ENCODE results near the gene P2RY2.
A peak's percentile ranks its signal among the peaks of the same experiment; 100 is the strongest.

The P2RY2 gene

DNA sequence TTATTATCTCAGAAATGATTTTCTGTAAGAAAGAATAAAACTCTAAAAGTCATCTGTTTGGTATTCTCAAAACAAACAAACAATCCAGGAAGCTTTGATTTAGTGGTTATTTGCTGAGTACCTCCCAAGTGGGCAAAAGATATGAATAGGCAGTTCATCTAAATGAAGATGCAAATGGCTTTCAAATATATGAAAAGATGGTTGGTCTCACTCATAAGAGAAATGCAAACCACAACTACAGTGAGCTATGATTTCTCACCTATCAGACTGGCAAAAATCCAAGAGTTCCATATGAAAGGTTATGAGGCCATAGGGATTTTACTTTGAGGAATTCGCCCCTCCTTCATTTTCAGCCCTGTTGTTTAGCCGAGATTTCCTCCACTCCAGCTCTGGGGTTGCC lies 11.3 kb upstream of the P2RY2 start:
- no peak for DNase-seq

DNA sequence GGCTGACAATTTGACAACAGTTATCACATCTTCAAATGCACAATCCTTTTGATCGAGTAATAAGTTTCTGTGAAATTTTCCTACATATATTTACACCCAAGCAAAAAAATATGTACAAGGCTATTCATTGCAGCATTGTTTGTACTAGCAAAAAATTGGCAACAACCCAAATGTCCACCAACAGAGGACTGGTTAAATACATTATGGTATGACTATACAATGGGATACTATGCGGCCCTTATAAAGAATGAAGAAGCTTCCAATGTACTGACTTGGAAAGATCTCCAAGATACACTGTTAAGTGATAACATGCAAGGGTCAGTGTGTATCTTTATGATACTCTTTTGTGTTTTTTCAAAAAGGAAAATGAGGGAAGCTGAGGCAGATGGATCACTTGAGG lies 8.2 kb upstream of the P2RY2 start:
- no peak for DNase-seq

DNA sequence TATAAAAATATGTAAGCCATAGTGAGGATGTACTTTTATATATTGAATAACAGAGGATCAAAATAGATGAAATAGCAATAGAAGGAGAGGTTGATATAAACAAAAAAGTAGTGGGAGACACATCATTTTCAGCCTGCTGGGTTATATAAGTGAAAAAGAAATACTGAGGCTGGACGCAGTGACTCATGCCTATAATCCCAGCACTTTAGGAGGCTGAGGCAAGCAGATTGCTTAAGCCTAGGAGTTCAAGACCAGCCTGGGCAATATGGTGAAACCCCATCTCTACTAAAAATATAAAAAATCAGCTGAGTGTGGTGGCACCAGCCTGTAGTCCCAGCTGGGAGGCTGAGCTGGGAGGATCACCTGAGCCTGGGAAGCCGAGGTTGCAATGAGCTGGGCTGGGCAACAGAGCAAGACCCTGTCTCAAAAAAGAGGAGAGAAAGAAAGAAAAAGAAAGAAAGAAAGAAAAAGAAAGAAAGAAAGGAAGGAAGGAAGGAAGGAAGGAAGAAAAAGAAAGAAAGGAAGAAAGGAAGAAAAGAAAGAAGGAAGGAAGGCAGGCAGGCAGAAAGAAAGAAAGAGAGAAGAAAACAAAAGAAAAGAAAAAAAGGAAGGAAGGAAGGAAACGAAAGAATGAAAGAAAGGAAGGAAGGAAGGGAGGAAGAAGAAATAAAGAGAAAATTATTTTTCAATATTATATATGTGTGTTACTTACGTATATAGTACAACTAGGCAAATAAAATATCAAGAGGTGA lies 7.0 kb upstream of the P2RY2 start:
- DNase-seq = no peak

DNA sequence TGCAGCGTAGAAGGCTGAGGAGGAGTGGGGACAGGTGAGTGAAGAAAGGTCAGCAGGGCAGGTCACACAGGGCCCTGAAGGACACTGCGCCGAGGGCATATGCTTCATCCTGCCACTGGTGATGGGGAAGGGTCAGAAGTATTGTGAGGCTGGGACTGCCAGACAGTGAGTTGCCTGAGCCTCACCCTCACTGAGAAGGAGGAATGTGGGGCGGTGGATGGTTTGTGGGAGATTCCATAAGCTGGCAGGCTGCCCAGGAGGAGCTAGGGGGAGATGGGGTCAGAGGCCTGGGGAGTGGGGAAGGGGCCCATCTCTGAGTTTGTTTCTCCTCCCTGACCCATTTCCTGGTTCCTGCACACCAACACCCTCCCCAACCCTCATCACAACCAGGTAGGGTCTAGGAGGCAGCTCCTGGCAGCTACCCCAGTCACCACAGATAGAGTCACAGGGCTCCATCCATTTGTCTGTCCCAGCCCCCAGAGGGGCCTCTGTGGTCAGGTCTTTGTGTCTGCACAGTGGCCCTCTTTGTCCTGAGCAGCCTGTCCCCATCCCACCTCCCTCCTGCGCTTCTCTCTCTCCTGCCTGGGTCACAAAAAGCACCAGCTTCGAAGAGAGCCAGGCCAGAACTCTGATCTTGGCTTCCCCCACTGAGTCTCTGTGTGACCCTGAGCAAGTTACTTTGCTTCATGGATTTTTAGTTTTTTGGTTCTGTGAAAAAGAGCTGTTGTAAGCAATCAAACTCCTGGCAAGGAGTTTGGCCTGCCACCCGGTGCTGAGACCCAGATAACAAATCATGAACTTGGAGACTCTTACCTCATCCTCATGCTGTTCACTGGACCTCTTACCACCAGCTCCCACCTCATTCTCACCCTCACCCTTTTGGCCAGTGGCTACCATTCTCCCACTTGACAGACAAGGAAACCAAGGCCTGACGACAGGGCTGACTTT lies 4.6 kb upstream of the P2RY2 start:
- DNase-seq = no peak

DNA sequence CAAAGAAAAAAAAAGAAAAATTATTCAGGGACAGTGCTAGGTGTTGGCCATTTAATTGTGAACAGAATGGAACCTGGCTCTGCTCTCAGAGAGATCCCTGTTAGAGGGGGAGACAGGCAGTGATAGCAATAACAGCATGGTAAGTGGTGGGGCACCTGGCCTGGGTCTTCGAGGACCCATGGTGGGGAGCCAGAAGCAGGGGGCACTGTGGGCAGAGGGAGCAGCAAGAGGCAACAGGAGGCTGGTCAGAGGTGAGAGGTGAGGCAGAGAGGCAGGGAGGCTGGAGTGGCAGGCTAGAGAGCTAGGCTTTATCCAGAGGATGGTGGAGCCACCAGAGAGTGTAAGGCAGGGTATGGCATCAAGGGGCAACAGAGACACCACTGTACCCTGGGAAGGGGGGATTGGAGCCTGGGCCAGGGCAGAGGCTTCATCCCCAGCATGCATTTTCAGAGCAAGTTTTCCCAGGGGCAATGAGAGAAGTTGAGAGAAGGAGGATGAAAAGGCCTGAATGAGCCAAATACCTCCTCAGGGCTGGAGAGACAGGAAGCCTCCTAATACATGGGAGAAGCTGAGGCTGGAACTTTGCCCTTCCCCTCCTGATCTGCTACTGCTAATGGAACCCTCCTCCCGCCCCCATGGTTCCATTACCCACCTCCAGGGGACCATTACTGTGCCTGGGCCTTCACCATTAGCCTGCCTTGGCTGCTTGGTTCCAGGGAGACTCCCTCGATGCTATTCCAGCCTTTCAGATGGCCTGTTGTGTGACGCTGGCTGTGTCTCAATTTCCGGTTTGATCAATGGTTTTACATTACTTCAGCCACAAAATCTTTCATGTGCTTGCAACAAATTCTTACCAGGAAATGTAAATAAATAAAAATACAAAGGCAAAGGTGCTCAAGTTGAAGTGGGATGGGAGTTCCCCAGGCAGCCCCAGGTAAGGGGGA lies 2.6 kb upstream of the P2RY2 start:
- no peak for DNase-seq

DNA sequence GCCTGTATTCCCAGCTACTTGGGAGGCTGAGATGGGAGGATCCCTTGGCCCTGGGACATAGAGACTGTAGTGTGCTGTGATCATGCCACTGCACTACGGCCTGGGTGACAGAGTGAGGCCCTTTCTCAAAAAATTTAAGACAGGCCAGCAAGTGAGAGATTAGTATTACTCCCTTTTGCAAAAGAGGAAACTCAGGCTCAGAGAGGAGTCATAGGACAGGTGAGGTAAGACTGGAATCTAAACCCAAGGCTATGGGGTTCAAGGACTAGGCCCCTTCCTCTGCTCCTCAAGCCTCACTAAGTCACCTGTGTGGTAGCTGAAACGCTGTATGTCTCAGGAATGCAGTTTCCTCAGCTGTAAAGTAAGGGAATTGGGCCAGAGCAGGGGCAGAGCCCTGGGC lies 1.6 kb upstream of the P2RY2 start:
- DNase-seq = no peak

DNA sequence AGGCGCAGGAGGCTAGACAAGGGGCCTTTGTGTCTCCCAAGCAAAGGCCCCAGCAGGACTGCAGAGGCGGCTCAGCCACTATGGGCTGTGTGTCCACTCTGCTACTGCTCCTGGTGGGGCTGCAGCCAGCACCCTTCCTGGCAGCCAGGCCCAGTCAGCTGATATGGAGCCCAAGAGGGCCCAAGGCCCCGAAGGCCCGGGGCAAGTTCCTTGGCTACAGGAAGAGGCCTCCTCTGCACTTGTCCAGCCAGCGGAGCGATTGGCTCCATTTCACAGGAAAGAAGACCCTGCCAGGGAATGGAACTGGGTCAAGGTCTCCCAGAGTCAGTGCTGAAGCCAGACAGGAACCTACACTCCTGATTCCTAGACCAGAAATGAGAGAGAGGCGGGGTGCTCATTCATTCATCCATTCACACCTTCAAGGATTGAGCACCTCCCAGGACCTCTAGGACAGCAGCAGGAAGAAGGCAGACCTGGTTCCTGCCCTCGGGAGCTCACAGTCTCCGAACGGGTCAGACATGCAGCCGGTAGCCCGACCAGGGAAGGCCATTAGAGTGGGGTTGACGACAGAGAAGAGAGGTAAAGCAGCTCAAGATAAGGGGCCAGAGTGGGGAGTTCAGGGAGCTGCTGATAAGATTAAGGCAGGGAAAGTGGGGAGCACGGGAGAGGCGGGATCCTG lies 811 bp upstream of the P2RY2 start:
- no peak for DNase-seq

DNA sequence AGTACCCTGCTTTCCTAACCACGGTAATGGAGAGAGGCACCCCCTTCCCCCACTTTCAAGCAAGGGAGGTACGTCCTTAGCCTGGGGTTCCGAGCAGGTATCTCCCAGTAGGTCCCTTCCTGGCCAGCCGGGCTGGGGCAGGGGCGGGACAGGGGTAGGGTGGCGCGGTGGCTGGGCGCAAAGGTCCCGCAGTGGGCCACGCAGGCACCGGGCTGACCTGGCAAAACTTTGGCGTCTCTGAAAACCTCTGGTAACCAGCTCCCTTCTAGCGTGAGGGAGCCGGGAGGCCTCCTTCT lies 323 bp upstream of the P2RY2 start:
- no peak for DNase-seq

DNA sequence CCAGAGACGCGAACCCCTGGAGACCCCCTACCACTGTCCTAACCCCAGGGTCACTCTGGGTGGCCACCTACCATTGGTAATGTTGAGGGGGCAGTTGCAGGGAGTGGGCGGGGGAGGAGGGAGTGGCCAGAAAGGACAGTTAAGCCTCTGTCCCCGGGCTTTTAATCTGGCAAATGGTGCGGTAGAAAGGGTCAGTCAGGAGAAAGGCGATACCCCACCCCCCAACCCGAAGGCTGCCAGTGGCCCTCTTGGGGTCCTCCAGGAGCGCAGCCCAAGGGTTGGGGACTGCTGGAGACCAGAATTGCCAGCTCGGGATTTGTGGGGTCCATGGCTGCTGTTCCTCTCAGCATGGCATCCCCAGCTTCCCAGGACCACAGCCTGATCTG lies 742 bp downstream of the P2RY2 start:
- DNase-seq = no peak

DNA sequence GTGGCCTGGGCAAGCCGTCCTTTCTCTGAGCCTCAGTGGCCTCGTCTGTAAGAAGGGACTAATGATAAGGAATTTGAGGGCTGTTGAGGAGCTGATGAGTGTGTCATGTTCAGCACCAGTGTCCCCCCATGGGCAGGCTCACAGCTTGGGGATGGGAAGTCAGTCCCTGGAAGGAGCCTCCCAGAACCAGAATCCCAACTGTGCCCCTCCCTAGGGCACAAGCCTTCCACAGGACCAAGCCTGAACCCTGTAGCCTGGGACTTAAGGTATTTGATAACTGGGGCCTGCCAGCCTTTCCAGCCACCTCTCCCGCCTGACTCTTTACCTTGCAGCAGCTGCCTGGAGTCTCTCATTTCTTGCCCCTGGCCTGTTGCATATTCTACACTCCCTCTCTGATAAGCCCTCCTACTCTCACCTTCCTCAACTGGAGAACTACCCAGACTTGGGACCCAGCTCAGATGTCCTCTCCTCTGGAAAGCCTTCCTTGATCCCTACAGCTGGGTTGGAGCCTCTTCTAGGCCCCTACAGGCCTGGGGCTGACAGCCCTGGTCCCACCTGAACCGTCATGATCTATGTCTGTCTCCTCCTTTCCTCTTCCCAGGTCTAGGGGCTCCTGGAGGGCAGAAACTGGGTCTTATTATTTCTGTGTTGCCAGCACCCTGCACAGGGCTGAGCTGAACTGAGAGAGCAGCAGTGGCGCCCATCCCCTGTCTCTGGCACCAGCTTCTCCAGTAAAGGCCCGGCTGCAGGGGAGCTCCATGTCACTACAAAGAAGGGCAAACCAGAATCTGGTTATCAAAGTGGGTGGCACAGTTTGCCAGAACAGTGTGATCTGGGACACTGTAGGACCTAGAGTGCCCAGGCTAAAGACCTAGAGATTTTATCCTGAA lies 1.6 kb downstream of the P2RY2 start:
- no peak for DNase-seq

DNA sequence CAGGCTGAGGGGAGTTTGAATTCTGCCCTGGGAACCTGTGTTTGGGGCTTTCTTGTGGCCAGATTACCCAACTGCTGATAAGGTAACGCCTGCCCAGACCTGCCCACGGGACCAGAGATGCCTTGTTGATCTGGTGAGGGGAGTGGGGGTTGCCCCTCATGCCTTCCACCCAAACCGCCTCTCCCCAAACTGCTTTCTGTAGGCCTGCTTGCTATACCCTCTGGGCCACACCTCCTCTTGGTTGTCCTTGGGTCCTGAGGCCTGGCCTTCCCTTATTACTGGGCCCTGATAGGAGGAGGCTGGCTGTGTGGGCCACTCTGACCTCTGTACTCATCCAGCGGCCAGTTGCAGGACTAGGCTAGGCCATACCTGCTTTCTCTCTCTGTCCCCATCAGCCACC lies 3.4 kb downstream of the P2RY2 start:
- DNase-seq = no peak

DNA sequence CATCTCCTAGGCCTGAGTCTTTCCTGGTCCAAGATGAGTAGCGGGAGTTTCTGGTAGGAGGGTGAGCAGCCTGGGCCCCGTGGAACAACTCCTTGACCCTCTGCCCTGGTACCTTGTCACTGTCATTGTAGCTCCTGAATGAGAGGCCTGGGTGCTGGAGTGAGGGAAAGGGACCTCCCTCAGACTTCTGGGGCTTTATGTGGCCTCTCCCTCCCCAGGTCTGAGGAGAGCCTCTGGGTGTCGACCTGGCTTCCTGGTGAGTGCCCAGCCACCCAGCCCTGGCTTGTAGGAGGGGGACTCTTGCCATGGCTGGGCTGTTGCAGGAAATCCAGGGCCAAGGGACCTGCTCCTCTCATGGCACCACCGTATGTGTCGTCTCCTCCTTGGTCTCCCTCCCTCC lies 3.9 kb downstream of the P2RY2 start:
- no peak for DNase-seq

DNA sequence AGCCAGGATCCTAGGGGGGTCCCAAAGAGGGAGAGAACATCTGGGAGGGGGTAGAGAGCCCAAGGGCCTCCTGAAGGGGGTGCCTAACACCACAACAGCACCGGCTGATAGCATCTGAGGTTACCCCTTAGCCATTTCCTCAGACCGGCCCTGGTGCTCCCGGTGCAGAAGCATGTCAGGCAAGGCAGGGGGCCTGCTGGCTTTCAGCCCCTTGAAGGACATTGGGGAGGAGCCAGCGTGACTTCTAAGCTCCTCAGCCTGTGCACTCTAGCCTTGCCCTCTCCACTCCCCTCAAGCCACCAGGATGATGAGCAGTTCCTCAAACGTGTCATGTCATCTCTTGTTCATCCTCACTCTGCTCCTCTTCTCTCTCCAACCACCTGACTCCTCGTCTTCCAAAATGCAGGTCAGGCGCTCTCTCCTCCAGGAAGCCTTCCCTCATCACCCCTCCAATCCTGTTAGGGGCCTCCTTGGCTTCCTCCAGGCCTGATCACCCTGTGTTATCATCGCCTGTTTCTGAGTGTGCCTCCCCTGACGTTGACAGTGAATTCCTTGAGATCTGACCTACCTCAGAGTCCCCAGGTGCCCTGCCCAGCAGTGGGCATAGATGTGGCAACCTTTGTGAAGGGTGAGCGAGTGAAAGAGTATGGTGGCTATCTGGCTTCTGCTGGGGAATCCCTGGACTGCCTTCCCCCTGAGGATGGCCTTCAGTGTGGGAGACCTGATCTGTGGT lies 6.1 kb downstream of the P2RY2 start:
- DNase-seq = no peak

DNA sequence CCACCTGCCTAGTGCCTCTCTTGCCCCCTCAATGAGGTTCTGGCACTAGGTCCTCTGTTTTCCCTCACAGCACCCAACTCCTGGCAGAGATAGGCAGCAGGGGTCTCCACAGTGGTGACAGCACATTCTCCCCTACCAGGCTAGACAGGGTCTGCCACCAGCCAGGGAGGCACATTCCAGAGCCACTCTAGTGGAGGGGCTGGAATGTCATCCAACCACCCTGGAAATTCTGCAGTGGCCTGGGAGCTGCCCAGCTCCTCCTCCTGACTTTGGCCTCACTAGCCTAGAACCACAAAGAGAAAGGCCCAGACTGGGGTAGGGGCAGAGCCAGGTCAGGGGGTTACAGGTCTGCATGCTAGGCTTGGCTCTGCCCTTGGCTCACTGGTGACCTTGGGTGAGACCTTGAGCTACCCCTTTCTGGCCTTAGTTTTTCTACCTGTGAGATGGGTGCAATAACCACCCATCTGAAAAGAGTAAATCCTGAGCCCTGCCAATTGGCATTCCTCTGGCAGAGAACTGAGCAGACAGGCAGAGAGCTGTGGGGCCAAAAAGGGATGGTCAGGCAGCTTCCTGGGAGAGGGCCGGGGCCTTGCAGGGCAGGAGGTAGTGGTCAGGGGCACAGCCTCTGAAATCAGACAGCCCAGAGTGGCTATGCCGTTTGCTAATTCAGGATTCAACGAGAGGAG lies 7.1 kb downstream of the P2RY2 start:
- DNase-seq = no peak

DNA sequence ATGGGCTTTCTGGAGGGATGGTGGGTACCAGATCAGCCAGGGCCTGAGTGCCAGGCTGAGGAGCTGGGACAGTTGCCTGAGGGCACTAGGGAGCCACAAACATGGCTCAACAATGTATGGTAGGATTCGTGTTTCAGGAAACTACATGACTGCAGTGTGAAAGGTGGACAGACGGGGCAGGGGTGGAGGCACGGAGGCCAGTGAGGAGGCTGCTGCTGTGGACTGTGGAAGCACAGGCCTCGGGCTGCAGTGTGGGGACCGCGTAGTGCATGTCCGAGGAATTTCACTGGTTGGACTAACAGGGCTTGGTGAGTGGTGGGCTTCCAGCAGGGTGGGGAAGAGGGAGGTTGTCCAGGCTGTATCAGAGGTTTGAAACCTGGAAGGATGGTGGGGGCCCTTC lies 7.8 kb downstream of the P2RY2 start:
- DNase-seq = no peak

DNA sequence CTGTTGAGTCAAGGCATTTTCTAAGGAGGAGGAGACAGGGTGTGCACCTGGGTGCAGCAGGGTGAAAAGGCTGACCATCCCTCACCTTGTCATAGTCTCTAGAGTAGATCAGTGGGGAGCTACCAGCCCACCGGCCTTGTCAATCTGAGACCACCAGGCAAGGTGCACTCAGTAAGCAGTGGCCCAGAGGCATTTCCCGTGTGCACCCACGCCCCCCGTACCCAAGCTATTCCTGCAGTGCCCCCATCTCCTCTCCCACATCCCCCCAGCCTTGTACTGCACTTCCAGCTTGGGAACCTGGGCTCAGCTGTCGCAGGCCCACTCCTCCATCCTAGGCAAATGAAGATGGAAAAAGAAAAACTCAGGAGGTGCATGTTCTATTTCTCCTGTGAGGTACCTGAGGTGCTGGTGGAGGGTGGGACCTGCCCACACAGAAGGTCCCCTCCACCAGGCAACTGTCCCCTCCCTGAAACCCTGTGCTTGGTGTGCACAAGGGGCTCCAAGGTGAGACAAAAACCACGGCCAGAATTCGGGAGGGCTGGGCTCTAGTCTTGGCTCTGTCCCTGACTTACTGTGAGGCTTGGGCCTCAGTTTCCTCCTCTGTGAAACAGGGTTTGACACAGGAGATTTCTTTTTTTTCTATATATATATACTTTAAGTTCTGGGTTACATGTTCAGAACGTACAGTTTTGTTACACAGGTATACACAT lies 8.4 kb downstream of the P2RY2 start:
- no peak for DNase-seq

DNA sequence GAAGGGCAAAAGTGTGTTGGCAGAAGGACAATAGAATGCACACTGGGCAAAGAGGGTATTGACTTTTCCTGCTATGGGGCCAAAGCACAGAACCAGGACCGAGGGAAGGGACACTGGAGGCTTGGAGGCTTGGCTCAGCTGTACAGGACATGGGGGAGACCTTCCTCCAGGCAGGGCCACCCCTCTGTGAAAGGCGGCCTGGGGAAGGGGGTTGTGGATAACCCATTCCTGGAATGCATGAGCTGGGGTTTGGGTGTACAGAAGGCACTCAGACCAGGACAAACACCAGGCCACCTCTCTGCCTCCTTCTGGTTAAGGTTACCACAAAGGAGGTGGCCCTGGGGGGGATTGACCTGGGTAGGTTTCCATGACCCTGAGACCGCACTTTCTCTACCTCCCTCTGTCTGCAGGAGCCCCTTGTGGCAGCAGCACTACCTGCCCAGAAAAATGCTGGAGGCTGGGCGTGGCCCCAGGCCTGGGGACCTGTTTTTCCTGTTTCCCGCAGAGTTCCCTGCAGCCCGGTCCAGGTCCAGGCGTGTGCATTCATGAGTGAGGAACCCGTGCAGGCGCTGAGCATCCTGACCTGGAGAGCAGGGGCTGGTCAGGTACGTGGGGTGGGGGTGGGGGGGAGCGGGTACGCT lies 9.6 kb downstream of the P2RY2 start:
- peak; percentile 37 for DNase-seq

DNA sequence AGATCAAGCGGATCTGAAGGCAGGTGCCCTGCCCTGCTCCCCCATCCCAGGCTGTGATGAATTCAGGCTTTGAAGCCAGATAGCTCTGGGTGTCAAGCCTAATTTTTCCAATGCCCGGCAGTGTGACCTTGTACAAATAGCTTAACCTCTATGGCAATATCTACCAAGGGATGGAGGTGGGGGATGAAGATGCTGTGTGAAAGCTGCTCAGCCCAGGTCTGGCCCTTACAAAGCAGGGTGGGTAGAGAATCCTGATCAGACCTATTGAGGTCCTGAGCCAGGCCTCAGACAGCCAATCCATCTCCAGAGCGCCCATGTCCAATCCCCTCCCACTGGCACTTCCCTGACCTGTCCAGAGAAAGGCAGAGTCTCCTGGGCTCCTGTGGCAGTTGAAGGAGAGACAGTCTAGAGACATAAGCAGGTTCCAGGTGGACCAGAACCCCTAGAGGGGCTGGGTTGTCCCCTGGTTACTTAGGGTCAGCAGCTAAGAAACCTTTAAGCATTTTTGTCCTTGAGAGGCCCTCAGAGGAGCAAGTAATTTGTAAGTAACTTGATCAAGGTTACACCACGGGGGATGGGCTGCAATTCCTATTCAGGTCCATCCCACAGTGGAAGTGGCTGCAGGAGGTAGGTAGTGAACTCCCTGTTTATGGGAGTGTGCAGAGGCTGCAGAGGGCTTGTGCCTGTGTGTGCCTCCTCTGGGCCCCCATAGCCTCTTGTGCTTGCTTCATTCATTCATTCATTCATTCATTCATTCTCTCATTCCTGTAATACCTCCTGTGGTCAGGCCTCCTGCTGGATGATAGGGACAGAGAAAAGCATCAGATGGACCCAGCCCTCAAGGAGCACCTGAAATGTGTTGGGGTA lies 10.4 kb downstream of the P2RY2 start:
- DNase-seq = no peak
